Activated CD4-positive, alpha-beta T cell treated with anti-CD3 and anti-CD28 coated beads, Interleukin-10, Interleukin-2, amounts not matched to agents 100 ng/mL and 50 ng/mL, durations not matched to agents 16 hours and 8 hours (primary cell): Measurements from ENCODE around the gene ACAP3.
"Not testable (repeated sequence)": the region's sequence is repeated elsewhere in the genome, so short reads cannot be mapped to it uniquely, and the experiment has no call there.

Experiments used
- DNase-seq: peaks from one replicate; pipeline ENCODE4 v3.0.0-alpha.2; 2020

The ACAP3 gene

DNA sequence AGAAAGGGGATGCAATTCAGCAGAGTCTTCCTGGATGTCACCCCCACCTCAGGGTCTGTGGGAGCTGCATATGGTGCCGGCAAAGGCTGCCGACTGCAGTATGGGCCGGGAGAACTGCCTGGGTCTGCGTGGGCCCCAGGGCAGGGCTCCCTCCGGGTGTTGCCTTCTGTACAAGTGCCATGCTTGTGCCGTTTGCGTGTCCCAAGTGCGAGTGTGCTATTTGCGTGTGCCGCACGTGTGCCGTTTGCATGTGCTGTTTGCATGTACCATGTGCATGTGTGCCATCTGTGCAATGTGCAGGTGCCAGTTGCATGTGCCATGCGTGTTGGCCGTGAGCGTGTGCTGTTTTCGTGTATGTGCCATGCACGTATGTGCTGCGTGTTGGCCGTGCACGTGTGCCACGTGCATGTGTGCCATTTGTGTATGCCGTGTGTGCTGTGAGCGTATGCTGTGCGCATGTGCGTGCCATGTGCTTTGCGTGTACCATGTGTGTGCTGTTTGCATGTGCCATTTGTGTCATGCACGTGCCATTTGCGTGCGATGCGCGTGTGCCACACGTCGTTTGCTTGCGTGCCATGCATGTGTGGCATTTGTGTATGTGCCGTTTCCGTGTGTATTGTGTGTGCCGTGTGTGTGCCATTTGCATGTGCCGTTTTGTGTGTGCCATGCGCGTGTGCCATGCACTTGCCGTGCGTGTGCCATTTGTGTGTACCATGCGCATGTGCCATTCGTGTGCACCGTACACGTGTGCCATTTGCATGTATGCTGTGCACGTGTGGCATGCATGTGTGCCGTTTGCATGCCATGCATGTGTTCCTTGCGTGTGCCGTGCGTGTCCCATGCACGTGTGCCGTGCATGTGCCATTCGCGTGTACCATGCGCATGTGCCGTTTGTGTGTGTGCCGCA, 21.8 kb upstream of the ACAP3 start:
- no peak for DNase-seq

DNA sequence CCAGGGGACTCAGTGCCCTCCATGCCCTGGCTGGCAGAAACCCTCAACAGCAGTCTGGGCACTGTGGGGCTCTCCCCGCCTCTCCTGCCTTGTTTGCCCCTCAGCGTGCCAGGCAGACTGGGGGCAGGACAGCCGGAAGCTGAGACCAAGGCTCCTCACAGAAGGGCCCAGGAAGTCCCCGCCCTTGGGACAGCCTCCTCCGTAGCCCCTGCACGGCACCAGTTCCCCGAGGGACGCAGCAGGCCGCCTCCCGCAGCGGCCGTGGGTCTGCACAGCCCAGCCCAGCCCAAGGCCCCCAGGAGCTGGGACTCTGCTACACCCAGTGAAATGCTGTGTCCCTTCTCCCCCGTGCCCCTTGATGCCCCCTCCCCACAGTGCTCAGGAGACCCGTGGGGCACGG, 20.5 kb upstream of the ACAP3 start:
- no peak for DNase-seq

DNA sequence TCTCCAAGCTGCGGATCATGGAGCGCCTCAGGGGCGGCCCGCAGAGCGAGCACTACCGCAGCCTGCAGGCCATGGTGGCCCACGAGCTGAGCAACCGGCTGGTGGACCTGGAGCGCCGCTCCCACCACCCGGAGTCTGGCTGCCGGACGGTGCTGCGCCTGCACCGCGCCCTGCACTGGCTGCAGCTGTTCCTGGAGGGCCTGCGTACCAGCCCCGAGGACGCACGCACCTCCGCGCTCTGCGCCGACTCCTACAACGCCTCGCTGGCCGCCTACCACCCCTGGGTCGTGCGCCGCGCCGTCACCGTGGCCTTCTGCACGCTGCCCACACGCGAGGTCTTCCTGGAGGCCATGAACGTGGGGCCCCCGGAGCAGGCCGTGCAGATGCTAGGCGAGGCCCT, 19.6 kb upstream of the ACAP3 start:
- DNase-seq: no peak

DNA sequence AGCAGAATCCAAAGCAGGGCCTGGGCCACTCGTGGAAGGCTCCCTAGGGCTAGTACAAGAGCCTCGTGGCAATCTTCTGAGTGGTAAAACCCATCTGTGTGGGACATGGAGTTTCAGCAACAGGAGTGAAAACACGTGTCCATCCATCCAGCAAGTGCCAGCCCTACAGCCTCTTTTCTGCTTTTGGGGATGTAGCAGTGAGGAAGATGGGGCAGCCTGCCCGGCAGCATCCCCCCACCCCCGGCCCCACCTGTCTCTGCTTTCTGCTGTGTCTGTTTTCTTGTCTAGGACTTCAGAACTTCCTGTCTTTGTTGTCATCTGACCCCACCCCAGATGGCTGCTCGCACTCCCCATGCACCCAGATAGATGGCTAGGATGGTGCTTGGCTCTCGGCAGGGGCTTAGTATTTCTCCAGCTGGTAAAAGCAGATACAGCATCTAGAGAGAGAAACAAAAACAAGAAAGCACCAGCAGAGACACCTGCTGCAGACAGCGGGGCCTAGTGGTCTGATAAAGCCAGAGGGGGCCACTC, 18.4 kb upstream of the ACAP3 start:
- DNase-seq: no peak

DNA sequence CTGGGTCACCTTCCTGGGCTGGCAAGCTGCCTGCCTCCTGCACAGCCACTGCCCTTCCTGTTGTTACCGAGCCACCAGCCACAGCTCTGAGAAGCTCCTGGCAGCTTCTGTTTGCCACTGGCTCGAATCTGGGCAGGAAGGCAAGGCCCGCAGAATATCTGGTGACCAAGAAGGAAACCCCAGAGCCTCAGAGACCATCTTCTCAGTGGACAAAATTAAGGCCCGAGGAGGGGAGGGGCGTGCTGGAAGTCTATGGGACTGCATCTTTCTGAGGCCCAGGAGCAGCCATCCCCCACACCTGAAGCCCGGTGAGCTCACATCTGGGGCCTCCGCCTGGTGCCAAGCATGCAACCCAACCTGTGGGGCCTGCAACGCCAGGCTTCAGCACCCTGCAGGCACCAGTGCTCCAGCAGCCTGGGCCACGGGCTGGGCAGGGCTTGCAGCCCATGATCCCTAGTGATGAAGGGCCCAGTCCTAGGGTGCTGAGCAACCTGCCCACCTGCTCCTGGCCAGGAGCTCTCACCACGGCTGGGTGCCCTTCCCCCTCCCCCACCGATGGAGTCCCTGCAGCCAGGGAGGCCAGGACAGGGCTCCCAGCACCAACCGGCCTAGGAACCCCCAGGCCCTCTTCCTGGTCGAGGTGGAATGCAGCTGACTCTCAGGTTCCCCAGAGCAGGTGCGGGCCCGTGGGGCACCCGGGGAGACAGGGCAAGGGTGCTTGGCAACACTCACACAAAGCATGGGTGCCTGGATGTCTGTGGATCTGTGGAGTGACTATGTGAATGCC, 17.8 kb upstream of the ACAP3 start:
- no peak for DNase-seq

DNA sequence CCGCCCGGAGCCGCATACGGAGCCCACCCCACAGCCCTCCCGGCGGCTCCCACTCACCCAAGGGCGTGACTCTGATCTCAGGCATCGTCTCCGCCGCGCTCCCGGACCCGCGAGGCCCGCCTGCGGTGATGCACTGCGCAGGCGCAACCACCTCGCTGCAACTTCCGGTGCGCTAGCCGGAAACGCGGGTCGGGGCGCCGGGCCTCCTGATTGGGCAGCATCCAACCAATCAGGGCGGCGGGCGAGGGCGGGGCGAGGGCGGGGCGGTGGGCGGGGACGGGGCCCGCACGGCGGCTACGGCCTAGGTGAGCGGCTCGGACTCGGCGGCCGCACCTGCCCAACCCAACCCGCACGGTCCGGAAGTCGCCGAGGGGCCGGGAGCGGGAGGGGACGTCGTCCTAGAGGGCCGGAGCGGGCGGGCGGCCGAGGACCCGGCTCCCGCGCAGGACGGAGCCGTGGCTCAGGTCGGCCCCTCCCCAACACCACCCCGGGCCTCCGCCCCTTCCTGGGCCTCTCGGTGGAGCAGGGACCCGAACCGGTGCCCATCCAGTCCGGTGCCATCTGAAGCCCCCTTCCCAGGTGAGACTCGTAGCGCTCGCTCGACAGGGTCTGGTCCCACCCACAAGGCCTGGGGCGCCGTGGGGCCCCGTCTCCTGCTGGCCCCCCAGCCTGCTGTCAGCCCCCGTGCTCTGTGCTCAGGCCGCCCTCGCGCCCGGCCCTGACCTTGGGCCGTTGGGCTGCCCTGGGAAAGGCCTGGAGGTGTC, 17.0 kb upstream of the ACAP3 start, which contains the start of the genes CPTP and INTS11:
CPTP (plus strand) TSS at position 279 of the 764 bp plus-strand sequence. CDS start 2,109 bp downstream, outside the sequence.
INTS11 (minus strand) TSS at position 137 of the 764 bp plus-strand sequence; CDS start at position 85, 52 bp downstream.
- peak; percentile 97 for DNase-seq

DNA sequence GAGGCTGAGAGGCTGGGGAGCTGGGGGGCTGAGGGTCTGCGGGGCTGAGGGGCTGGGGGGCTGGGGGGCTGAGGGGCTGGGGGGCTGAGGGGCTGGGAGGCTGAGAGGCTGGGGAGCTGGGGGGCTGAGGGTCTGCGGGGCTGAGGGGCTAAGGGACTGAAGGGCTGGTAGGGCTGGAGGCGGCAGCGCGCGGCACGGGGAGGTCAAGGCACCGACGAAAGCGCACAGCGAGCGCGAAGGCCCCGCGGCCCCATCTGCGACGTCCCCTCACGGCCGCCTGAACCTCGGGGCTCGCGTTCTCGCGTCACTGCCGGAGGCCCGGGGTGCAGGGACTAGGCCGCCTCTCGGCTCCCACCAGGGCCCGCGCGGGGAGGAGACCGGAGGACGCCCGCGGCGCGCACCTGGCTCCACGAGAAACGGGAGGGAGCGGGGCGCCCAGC, 16.4 kb upstream of the ACAP3 start:
- DNase-seq: no peak

DNA sequence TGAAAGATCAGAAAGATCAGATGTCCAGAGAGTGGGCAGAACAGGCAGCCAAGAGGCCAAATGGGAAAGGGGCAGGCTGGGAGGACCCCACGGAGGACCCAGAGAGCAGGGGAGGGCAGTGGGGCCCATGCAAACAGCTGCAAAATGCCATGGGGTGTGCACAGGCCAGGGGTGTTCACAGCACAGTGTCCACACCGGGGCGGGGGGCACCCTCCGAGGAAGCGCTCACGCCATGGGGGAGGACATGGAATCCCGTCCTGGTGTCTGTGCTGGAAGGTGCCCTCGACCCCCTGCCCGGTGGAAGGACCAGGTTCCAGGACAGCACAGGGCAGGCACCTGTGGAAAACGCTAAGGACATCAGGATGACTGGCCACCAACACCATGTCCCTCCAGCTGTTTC, 15.2 kb upstream of the ACAP3 start:
- DNase-seq: no peak

DNA sequence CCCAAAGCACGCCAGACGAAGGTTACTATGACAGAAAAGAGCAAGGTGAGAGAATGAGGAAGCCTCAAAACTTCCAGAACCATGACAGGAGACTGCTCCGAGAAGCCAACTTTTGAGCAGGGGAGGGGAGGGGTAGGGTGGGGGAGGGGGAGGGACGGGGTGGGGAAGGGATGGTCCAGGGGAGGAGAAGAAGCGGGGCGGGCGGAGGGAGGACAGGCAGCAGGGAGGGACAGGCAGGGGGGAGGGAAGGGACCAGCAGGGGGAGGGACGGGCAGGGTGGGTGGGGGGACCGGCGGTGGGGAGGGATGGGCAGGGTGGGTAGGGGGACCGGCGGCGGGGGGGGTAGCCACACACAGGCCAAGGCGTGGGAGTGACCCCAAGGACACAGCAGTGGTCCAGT, 14.7 kb upstream of the ACAP3 start:
- DNase-seq: no peak

DNA sequence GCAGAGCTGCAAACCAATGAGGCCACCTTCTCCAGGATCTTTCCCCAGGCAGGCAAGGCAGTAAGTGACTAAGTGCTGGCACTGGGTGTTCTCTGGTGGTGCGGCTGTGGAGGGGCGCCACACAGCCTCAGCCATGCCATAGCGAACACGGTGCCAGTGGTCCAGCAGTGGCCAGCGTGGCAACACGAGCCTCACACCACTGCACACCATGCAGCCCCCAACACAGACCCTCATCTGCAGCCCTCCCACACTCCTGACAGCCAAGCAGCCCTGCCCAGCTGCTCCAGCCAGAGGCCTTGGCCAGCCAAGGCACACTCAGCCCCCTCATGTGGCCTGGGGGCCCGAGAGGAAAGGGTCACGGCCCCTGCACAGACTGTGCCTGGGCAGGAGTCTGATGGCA, 13.7 kb upstream of the ACAP3 start:
- no peak for DNase-seq

DNA sequence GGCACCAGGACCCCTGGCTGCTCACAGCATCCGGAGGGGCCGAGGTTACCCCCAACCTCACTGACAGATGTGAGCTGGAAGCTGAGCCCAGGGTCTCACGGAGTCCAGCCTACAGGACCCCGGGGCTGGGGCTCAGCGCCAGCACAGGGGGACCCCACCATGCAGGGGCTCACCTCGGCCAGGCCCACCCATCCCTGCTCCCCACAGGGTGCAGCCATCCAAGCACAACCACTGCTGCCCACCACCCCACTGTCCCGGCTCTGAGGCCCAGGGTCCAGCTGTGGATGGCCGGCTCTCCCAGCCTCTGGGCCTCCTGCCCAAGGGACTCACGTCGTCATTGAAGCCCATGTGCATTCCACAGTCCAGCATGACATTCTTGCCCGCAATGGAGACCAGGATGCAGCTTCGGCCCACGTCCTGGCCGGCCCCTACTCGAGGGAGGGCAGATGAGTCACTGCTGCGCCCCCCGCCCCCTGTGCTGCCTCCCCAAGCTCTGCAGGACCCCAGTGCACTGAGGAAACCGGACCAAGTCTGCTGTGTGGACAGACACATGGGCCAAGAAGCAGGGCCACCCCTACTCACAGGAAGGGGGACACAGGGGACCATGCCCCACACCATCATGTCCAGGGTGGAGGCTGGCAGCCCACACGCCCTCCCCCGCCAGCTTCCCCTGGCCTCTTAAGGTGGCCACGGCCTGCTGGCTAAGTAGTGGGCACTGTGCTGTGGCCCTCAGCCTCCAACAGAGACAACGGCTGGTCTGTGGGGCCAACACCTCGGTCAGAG, 13.1 kb upstream of the ACAP3 start:
- DNase-seq: no peak

DNA sequence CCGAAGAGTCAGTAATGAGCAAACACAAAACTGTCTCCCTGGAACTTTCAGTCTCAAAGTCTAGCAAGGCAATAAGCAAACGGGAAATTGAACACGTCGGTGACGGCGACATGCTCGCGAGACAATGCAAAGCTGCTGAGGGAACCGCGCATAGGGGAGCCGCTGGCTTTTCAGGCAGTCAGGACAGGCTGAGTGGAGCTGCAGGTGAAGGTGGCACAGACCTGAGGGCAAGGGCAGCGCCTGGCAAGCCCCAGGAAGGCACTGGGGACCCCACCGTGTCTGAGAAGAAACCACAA, 11.9 kb upstream of the ACAP3 start:
- no peak for DNase-seq

DNA sequence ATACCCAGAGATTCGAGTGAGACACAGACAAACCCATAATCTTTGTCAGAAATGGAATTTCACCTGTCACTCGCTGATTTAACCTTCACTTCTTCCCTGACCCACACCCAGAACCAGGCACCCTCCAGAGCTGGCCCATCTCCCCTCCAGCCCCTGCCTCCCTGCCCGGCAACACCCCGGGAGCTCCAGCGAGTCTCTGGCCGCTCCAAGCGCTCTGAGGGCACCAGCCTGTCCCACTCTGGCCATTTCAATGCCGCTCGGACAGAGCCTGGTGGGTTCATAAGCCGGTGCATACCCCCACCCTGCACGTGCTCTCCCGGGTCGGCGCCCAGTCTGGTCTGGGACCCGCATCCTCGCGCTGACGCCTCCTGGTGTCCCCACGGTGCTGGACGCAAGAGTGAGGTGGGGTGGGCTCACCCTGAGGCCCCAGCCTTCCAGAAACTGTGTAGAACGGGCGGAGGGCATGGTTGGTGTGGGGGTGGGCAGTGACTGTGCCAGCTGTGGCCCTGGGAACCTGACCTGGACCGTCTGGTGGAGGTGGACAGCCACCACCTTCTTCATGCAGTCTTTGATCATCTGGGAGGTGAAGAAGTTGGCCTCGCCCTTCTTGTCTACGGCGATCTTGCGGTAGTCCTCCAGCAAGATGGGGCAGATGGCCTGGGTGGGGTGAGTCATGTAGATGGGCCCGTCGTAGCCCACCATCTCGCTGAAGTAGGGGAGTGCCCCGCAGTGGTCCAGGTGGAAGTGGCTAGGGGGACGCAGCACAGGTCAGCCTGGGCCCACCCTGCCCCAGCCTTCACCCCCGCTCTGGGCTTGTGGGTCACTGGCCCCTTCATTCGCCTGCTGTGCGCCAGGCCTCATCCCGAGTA, 11.3 kb upstream of the ACAP3 start:
- no peak for DNase-seq

DNA sequence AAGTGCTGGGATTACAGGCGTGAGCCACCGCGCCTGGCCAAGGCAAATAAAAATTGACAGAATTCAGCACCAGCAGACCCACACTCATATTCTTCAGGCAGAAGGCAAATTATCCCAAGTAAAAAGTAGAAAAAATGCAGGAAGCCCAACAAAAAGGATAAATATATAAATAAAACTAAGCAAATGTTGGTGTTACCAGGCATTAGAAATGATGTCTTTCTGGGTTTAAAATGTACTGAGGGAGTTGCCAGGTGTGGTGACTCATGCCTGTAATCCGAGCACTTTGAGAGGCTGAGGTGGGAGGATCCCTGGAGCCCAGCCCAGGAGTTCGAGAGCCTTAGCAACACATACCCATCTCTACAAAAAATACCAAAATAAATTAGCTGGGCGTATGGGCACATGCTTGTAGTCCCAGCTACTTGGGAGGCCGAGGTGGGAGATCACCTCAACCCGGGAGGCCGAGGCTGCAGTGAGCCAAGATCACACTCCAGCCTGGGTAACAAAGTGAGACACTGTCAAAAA, 10.5 kb upstream of the ACAP3 start:
- DNase-seq: no peak

DNA sequence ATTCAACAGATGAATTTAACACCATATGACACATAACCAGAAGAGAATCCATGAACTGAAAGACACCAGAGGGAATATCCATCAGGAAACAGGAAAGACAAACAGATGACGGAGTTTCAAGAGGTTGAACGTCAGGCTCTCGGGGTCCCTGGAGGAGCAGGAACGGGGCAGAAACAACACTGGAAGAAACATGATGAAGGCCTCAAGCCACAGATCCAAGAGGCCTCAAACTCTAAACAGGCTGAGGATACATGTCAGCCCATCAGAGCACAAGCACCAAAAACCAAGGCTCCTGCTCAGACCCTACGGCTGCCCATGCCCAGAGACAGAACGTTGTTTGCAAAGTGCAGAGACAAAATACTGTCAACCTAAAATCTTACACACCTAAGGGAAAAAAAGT, 9.7 kb upstream of the ACAP3 start:
- no peak for DNase-seq

DNA sequence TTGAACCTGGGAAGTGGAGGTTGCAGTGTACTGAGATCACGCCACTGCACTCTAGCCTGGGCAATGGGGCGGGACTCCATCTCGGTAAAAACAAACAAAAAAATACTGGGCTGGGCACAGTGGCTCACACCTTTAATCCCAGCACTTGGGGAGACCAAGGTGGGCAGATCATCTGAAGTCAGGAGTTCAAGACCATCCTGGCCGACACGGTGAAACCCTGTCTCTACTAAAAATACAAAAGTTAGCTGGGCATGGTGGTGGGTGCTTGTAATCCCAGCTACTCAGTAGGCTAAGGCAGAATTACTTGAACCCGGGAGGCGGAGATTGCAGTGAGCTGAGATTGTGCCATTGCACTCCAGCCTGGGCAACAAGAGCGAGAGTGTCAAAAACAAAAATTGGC, 8.5 kb upstream of the ACAP3 start:
- DNase-seq: not testable (repeated sequence)

DNA sequence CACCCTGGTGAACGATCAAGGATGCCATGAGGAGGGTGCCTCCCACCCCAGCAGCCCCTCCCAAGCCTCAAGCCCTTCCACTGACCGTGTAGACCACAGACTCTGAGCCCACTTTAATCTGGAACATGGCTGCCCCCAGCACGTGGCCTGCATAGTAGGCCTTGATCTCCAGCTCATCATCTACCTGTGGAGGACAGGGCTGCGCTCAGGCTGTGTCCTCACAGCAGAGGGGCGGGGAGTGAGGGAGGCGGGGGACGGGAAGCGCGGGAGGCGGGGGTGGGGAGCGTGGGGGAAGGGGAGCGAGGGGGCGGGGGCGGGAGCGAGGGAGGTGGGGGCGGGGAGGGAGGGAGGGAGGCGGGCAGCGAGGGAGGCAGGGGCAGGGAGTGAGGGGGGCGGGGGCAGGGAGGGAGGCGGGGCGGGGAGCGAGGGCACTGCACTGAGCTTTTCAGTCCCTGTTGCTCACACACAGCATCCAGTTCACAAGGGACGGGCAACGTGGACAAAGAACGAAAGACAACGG, 7.8 kb upstream of the ACAP3 start:
- DNase-seq: no peak

DNA sequence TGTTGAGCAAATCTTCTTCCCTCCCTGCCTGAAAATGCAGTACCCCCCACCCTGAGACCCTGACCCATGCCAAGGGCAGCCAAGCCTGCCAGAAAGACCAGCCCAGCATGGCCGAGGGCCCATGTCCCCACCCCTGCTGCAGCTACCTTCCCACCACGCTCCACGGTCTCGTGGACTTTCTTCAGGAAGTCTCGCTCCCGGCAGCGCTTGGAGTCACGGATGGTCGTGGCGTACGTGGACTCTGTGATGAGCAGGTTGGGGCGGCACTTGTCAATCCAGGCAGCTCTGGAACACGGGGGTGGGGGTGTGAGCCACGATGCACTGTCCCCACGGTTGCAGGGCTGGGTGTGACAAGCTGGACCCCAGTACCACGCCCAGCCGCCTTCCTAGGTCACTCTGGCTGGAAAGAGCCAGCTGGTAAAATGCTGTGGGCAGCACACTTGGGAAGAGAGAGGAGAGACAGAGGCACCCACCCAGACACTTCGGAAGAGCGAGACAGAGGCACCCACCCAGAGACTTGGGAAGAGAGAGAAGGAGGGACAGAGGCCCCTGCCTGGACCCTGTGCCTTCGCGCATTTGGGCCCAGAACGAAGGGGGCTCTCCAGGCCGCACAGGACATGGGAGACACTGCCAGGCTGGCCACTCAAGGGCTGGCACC, 7.1 kb upstream of the ACAP3 start:
- no peak for DNase-seq

DNA sequence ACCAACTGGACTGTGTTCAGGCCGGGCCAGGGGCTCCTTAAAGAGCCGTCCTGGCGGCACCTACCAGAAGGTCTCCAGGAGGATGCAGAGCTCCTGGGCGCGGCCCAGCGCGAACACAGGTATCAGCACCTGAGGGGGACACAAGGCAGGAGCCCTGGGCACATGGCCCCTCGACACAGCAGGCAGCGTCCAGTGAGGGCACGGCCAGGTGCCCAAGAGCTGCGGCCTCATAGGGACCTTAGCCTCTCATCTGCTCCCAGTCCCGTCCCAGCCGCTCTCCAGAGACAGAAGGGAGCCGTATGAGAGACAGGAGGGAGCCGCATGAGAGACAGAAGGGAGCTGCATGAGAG, 6.5 kb upstream of the ACAP3 start:
- DNase-seq: no peak
